Suppressor macrophage treated with lipopolysaccharide for 4 hours (primary cell): Measurements from ENCODE around the gene ZNF747.
A peak's percentile ranks its signal among the peaks of the same experiment; 100 is the strongest.
"Not testable (repeated sequence)": the region's sequence is repeated elsewhere in the genome, so short reads cannot be mapped to it uniquely, and the experiment has no call there.

Source experiments
- DNase-seq: peaks from one replicate; pipeline ENCODE4 v3.0.0-alpha.2; 2020

ZNF747 gene

GRCh38 chr16:30532285-30533145 is 2.1 kb downstream of the ZNF747 start:
- DNase-seq: no peak

DNA sequence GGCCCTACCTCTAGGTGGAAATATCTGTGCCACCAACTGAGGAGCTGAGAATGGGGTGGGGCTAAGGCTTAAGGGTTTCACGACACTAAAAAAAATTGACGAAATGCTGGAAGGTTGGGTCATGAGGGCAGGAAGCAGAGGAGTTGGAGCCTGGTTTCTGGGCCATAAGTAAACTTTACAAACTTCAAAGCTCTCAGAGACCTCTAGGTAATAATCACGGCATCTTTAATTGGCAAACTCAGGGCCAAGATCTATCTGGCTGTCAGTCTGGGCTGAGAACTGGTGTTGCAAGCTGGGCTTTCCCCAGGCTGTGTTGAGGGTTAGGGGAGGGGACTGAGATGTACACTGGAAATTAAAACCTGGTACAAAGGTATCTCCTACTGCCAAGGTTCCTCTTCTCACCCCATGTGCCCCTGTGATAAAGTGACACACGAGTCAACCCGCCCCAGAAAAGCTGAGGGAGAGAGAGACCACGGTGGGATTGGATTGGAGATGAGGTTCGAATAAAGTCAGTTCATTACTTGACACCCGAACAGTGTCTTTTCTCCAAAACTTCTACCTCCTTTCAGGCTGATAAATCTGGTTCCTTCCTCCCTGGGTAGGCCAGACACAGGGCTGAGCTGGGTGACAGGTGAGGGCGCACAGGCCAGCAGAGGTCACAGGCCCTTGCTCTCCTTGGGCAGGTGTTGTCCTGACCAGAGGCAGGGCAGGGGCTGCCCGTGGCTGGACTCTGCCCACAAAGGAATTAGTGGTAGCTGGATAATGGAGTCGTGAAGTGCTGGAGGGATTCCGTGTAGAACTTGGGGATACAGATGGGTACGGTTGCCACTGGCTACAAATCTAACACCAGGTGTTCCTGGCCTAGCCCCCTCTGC is 4.3 kb downstream of the ZNF747 start:
- DNase-seq: no peak

GRCh38 chr16:30528799-30529457 is 5.7 kb downstream of the ZNF747 start:
- no peak for DNase-seq

DNA sequence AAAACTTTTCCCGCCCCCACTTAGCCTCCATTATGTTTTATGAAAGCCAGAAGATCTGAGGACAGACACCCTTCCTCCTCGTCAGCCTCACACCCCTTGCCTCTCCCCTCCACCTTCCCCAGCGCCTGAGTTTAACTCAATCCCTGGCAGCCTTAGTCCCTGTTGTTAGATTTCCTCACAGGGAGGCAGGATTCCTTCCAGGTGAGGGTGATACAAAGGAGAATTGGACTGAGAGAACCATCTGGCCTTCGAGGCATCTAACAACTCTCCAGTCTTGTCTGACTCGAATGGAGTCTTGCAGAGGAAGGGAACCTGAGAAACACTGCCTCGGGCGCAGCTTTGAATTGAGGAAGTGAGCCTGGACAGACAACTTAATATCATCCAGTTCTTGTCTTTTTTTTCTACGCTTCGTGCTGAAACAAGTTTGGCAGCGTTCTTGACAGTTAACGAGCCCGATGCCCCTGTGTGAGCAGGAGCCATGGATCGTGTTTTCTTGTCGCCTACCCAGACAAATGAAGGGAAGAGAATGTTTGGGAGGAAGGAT is 7.0 kb downstream of the ZNF747 start:
- DNase-seq: peak; percentile 70

GRCh38 chr16:30526823-30527634 is 7.6 kb downstream of the ZNF747 start:
- peak; percentile 99 for DNase-seq

DNA sequence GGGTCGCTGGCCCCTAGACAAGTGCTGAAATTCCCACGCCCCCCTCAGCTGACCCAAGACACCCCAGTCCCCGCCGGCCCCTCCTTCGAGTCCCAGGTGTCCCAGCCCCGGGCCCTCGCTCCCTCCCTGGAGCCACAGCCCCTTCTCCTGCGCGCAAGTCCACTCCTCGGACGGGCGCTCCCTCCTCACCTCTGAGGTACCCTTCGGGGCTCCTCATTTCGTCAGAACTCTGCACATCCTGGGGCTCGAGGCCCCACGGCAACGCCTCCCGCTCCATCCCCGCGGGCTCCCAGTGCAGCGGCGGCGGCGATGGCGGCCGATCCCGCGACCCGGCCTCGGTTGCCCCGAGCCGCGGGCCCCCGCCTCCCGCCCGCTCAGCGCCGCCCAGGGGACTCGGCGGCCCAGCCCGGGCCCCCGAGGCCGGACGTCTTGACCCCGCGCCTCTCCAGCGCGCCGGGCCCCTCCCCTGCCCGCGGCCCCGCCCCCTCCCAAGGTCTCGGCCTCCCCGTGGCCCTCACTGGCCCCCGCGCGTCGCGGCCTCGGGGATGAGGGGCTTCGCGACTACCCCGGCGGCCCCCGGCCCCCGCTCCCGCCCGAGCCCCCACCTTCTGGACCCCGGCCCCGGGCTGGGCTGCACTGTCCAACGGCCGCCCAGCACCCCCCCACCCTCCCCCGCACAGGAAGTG is 8.4 kb downstream of the ZNF747 start, which contains the start of gene ZNF768:
TSS of gene ZNF768 (minus strand) at position 430 of the 686 bp plus-strand sequence. CDS start at position 277, 153 bp downstream.
- DNase-seq: no peak

- no peak for DNase-seq
Observed at GRCh38 chr16:30525844-30526136, 8.9 kb downstream of the ZNF747 start.

- no peak for DNase-seq
Observed at GRCh38 chr16:30524575-30525568, 9.8 kb downstream of the ZNF747 start.

DNA sequence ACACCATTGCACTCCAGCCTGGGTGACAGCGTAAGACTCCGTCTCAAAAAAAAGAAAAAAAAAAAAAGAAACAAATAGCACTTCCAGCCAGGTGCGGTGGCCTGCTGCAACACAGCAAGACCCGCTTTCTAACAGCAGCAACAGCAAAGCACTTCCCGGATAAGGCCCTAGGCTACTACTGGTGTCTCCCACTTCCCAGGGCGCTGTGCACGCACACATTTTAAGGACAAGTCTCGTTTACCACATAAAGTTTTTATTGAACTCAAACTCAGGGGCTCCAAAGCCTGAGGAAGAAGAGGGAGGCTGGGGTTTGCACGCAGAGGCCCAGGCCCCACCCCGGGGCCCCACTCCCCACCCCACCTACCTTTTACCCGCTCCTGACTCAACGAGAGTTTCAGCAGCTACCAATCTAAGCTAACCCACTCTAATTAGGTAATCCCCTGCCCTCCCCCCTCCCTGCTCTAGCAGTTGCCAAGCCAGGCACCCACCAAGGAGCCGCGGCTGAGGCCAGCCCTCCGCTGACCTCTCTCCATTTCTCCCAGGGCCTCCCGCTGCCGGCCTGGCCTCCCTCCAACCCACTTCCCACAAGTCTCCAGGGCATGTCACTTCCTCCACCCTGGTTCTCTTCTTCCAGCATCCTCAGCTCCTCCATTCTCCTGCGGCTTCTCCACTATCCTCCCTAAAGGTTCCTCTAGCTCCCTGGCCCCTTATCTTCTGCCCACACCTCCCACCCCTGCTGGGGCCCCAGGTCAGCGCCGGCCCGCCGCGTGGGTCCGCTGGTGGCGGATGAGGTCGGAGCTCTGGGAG is 10.7 kb downstream of the ZNF747 start:
- no peak for DNase-seq

- DNase-seq: not testable (repeated sequence)
Observed at GRCh38 chr16:30522702-30523463, 11.8 kb downstream of the ZNF747 start.

DNA sequence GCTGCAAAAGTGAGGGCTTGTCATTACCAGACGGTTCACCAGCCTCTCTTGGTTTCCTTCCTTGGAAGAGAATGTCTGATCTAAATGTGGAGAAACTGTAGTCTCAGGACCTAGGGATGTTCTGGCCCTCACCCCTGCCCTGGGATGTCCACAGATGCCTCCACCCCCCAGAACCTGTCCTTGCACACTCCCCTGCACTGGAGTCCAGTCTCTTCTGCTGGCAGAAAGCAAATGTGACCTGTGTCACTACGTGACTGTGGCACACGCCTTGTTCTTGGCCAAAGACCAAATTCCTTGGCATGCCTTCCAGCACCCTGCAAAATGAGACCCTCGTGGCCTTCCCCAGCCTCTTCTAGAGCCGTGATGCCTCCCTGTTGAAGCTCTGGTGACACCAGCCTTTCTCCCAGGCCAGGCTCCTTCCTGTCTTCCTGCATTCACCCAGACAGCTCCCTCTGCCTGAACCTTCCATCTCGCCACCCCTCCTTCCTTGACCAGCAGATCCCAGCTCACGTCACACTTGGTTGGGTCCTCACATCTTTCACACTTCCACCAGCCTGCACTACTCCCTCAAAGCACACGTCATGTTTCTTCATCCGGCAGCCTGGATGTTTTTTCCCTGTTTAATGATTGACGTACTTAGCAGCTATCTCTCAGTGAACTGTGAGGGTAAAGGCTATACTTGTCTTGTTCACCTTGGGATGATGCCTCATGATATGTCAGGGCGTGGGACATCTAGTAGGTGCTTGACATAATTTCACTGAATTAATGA is 12.6 kb downstream of the ZNF747 start:
- DNase-seq: no peak

DNA sequence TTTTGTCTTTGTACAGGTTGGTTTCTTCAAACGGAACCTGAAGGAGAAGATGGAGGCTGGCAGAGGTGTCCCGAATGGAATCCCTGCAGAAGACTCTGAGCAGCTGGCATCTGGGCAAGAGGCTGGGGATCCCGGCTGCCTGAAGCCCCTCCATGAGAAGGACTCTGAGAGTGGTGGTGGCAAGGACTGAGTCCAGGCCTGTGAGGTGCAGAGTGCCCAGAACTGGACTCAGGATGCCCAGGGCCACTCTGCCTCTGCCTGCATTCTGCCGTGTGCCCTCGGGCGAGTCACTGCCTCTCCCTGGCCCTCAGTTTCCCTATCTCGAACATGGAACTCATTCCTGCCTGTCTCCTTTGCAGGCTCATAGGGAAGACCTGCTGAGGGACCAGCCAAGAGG is 13.2 kb downstream of the ZNF747 start:
- DNase-seq: no peak

- no peak for DNase-seq
Observed at GRCh38 chr16:30519120-30520049, 15.3 kb downstream of the ZNF747 start.

GRCh38 chr16:30518552-30518951 is 16.1 kb downstream of the ZNF747 start:
- no peak for DNase-seq

DNA sequence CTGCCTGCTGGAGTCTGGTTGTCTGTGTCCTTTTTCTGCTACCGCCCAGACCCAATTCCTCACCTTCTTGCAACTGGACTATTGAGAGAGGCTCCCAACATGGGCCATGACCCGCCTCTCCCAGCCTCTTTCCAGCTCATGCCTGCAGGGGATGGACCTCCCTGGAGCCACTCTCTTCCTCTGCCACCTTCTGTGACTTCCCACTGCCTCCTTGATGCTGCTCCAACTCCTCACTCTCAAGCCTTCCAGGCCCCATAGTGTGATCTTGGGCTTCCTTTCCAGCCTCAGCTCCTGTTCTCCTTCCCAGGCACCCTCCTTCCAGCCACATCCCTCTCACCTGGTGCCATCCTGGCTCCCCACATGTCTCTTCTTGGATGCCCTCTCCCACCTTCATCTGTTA is 19.4 kb downstream of the ZNF747 start:
- DNase-seq: no peak

DNA sequence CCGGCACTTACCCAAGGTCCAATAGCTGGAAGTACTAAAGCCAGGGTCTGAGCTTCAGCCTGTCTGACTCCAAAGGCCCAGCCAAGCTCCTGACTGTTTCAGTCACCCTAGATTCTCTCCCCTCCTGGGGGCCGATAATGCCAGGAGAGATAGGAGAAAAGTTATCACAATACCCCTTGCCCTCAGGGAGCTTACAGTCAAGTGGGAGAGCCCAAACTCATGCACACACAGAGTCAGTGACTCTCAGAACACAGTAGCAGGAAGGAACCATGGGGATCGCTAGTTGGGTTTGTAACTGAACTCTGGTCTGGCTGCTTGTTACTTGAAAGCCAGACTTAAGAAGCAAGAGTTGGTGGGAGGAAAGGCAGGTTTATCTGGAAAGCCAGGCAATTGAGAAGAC is 23.1 kb downstream of the ZNF747 start:
- no peak for DNase-seq
